Measurements from ENCODE around the gene PDS5A. TPM values are rescaled to one million over a fixed set of nuclear protein-coding genes. Genes with fewer than 3 reads are reported as not detected.

Gene PDS5A
- total RNA-seq, 1 experiment from 2014 or later: 78.8 TPM

- H3K9me3 Mint-ChIP-seq (ENCODE audit: unreplicated experiment): no peaks in the 10 kb centered on the region
- CTCF ChIA-PET: no interaction called here
These were observed 38.3 kb upstream of the PDS5A start for GRCh38 chr4:40016007-40016406.

GRCh38 chr4:40003986-40004385, 26.3 kb upstream of the PDS5A start:
- no peak for TF ChIP-seq CTCF (IDR thresholded peaks at IDR 0.05; ENCODE audit: insufficient read depth in 1 of 2, low read depth in 1 of 2, low read length in 1 of 2, severe bottlenecking in 1 of 2, unreplicated experiment in 1 of 2)
- Mint-ChIP-seq H3K27ac (ENCODE audit: unreplicated experiment) (no peak overlapping the region), H3K27me3 (ENCODE audit: insufficient read depth, unreplicated experiment) (no peaks in the 10 kb centered on the region), H3K4me3 (ENCODE audit: unreplicated experiment) (no peak overlapping the region), H3K36me3 (ENCODE audit: insufficient read depth, unreplicated experiment) (no peaks in the 10 kb centered on the region), H3K9me3 (ENCODE audit: unreplicated experiment) (no peaks in the 10 kb centered on the region), H3K4me1 (ENCODE audit: low read depth, unreplicated experiment) (no peaks in the 10 kb centered on the region)
- ChIA-PET POLR2A (interaction anchor here (0.6 kb wide), 1 partner anchor 215 kb away, joined by 3 read pairs; no protein-coding TSS in a partner anchor), CTCF (no interaction called here)
- Histone ChIP-seq H3K27me3 (replicated peaks; ENCODE audit: control insufficient read depth, insufficient read depth, low read length) (no peaks in the 10 kb centered on the region), H3K9me3 (no peaks in the 10 kb centered on the region), H3K4me1 (0 out of 2 replicates have a peak, but pooled peaks cover under 1% of the 10 kb centered on the region), H3K4me3 (ENCODE audit: low read depth, low read length) (no peak overlapping the region), H3K36me3 (ENCODE audit: control insufficient read depth, insufficient read depth, low read length) (no peaks in the 10 kb centered on the region)
- DNase-seq: no peak
- BruUV-seq (replicated peaks): no TSS peak
- intact Hi-C loops (cut with micrococcal nuclease; ENCODE audit: unreplicated experiment): no loop called here

More at GRCh38 chr4:40016007-40016406, 38.3 kb upstream of the PDS5A start:
- Mint-ChIP-seq H3K36me3 (ENCODE audit: insufficient read depth, unreplicated experiment) (no peaks in the 10 kb centered on the region), H3K27ac (ENCODE audit: unreplicated experiment) (no peak overlapping the region), H3K27me3 (ENCODE audit: insufficient read depth, unreplicated experiment) (no peaks in the 10 kb centered on the region), H3K4me1 (ENCODE audit: low read depth, unreplicated experiment) (no peaks in the 10 kb centered on the region), H3K4me3 (ENCODE audit: unreplicated experiment) (no peak overlapping the region)
- H3K4me1 ChIP-seq: no peaks in the 10 kb centered on the region
- DNase-seq: no peak
- no peaks in the 10 kb centered on the region for H3K36me3 ChIP-seq (ENCODE audit: control insufficient read depth, insufficient read depth, low read length)
- POLR2A ChIA-PET: no interaction called here
- intact Hi-C loops (cut with micrococcal nuclease; ENCODE audit: unreplicated experiment): no loop called here
- TF ChIP-seq CTCF (IDR thresholded peaks at IDR 0.05; ENCODE audit: insufficient read depth in 1 of 2, low read depth in 1 of 2, low read length in 1 of 2, severe bottlenecking in 1 of 2, unreplicated experiment in 1 of 2): no peak
- BruUV-seq (replicated peaks): no TSS peak
- H3K4me3 ChIP-seq (ENCODE audit: low read depth, low read length): no peak overlapping the region
- no peaks in the 10 kb centered on the region for H3K27me3 ChIP-seq (replicated peaks; ENCODE audit: control insufficient read depth, insufficient read depth, low read length)
- H3K9me3 ChIP-seq: no peaks in the 10 kb centered on the region

GRCh38 chr4:40000711-40001110, 23.0 kb upstream of the PDS5A start:
- Histone ChIP-seq H3K36me3 (ENCODE audit: control insufficient read depth, insufficient read depth, low read length) (no peaks in the 10 kb centered on the region), H3K9me3 (no peaks in the 10 kb centered on the region), H3K4me3 (ENCODE audit: low read depth, low read length) (no peak overlapping the region), H3K4me1 (0 out of 2 replicates have a peak, but pooled peaks cover 4% of the 10 kb centered on the region), H3K27me3 (replicated peaks; ENCODE audit: control insufficient read depth, insufficient read depth, low read length) (no peaks in the 10 kb centered on the region)
- H3K4me3 Mint-ChIP-seq (ENCODE audit: unreplicated experiment): no peak overlapping the region
- no peak overlapping the region for H3K27ac Mint-ChIP-seq (ENCODE audit: unreplicated experiment)
- H3K4me1 Mint-ChIP-seq (ENCODE audit: low read depth, unreplicated experiment): no peaks in the 10 kb centered on the region
- BruUV-seq (replicated peaks): no TSS peak
- H3K36me3 Mint-ChIP-seq (ENCODE audit: insufficient read depth, unreplicated experiment): no peaks in the 10 kb centered on the region
- DNase-seq: no peak
- no peak for TF ChIP-seq CTCF (IDR thresholded peaks at IDR 0.05; ENCODE audit: insufficient read depth in 1 of 2, low read depth in 1 of 2, low read length in 1 of 2, severe bottlenecking in 1 of 2, unreplicated experiment in 1 of 2)
- H3K9me3 Mint-ChIP-seq (ENCODE audit: unreplicated experiment): no peaks in the 10 kb centered on the region
- CTCF ChIA-PET: interaction anchor here (0.7 kb wide), 1 partner anchor 1858 kb away, joined by 3 read pairs; no protein-coding TSS in a partner anchor
- no peaks in the 10 kb centered on the region for H3K27me3 Mint-ChIP-seq (ENCODE audit: insufficient read depth, unreplicated experiment)
- intact Hi-C loops (cut with micrococcal nuclease; ENCODE audit: unreplicated experiment): no loop called here
- POLR2A ChIA-PET: no interaction called here
